NB4 (cell line): ENCODE data around the gene DGLUCY.

Experiments used
- CTCF ChIP-seq: IDR thresholded peaks from one replicate; pipeline ENCODE4 v1.5.1; 2012; ENCODE audit warnings: low read depth, low read length
- POLR2A ChIP-seq: IDR thresholded peaks from 2 replicates; pipeline ENCODE4 v1.6.1; 2011; ENCODE audit warnings: mild to moderate bottlenecking; ENCODE audit not compliant: insufficient read length; ENCODE audit errors: extremely low read depth

- TF ChIP-seq CTCF, result no peak
- no peak for TF ChIP-seq POLR2A
Measured at GRCh38 chr14:91233936-91234790, 120.3 kb downstream of the DGLUCY start.
